HG02852 (cell line): ENCODE measurements around the gene TMEM14B.
A peak's percentile ranks its signal among the peaks of the same experiment; 100 is the strongest.
"Not testable (repeated sequence)": the region's sequence is repeated elsewhere in the genome, so short reads cannot be mapped to it uniquely, and the experiment has no call there.

ENCODE experiments used
- ATAC-seq: cut with Tn5 transposase; IDR thresholded peaks from one replicate; pipeline ENCODE4 v1.9.1; 2021; ENCODE audit warnings: mild to moderate bottlenecking, moderate library complexity; ENCODE audit not compliant: unreplicated experiment

TMEM14B gene

DNA sequence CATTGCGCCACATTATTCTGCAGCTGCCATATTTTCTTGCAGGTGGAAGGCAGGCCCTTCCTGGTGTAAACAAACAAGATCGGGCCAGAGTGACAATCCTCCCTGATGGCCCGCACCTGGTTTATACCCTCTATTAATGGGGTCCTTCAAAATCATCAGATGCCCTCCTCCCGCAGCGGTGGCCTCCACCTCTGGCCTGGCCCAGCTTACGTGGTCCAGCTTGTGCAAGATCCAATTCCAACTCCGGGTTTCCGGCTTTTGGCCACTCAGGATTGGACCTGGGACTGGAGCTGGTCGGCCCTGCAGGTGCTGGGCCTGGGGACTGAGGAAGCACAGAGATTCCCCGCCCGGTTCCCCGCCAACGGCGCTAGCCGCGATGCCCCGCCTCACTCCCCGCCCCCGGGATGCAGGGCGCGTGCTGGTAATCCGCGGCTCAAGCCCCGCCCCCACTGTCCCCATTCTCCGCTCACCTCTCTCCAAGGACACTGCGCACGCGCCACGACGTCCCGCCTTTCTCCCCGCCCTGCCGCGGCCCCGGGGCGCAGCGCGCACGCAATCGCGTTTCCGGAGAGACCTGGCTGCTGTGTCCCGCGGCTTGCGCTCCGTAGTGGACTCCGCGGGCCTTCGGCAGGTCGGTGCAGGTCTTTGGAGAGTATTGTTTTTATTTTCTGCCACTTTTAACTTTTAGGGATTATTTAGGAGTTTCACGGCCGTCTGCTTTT is at the start of gene TMEM14B:
Gene TMEM14B (plus strand): TSS at position 555 of the 722 bp plus-strand sequence. CDS start 1,441 bp downstream, outside the sequence.
- ATAC-seq, result peak; percentile 95

DNA sequence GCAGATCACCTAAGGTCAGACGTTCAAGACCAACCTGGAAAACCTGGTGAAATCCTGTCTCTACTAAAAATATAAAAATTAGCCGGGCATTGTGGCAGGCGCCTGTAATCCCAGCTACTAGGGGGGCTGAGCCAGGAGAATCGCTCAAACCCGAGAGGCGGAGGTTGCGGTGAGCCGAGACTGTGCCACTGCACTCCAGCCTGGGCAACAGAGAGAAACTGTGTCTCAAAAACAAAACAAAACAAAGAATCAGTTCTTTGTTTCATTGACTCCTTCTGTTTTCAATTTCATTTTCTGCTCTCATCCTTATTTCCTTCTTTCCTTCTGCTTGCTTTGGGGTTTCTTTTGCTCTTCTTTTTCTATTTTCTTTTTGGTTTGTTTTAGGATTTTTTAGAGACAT is 33.6 kb upstream of the TMEM14B start:
- ATAC-seq, result no peak

DNA sequence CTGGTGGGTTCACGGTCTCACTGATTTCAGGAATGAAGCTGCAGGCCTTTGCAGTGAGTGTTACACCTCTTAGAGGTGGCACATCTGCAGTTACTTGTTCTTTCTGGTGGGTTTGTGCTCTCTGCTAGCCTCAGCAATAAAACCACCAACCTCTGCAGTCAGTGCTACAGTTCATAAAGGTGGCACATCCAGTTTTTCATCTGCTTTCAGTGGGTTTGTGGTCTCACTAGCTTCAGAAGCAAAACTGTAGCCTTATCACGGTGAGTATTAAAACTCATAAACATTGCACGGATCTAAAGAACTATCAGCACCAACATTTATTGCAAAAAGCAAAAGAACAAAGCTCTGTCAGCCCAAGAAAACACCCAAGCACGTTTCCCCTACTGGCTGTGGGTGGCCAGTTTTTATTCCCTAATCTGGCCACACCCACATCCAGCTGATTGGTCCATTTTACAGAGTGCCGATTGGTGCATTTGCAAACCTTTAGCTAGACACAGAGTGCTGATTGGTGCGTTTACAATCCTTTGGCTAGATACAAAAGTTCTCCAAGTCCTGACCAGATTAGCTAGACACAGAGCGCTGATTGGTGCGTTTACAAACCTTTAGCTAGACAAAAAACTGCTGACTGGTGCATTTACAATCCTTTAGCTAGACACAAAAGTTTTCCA is 28.2 kb upstream of the TMEM14B start:
- ATAC-seq, result no peak

DNA sequence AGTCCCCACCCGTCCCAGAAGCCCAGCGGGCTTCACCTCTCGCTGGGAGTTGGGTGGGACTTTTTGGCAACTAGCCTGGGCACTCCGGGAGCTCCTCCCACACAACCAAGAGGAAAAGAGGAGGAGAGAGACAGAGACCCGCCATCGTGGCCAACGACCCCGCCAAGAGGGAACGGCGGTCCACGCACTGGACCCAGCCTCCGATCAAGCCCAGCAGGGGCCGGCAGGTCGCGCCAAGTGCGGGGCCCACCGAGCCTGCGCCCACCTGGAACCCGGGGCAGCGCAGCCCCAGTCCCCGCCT is 27.7 kb upstream of the TMEM14B start:
- ATAC-seq, result no peak

DNA sequence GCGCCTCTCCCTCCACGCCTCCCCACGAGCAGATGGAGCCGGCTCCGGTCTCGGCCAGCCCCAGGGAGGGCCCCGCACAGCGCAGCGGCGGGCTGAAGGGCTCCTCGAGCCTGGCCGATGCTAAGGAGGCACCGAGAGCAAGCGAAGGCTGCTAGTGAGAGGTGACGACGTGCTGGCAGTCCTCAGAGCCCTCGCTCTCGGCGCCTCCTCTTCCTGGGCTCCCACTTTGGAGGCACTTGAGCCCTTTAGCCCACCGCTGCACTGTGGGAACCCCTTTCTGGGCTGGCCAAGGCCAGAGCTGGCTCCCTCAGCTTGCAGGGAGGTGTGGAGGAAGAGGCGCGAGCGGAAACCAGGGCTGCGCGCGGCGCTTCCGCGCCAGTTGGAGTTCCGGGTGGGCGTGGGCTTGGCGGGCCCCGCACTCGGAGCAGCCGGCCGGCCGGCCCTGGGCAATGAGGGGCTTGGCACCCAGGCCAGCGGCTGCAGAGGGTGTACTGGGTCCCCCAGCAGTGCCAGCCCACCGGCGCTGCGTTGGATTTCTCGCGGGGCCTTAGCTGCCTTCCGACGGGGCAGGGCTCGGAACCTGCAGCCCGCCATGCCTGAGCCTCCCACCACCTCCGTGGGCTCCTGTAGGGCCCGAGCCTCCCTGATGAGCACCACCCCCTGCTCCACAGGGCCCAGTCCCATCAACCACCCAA is 27.2 kb upstream of the TMEM14B start:
- peak; percentile 34 for ATAC-seq

DNA sequence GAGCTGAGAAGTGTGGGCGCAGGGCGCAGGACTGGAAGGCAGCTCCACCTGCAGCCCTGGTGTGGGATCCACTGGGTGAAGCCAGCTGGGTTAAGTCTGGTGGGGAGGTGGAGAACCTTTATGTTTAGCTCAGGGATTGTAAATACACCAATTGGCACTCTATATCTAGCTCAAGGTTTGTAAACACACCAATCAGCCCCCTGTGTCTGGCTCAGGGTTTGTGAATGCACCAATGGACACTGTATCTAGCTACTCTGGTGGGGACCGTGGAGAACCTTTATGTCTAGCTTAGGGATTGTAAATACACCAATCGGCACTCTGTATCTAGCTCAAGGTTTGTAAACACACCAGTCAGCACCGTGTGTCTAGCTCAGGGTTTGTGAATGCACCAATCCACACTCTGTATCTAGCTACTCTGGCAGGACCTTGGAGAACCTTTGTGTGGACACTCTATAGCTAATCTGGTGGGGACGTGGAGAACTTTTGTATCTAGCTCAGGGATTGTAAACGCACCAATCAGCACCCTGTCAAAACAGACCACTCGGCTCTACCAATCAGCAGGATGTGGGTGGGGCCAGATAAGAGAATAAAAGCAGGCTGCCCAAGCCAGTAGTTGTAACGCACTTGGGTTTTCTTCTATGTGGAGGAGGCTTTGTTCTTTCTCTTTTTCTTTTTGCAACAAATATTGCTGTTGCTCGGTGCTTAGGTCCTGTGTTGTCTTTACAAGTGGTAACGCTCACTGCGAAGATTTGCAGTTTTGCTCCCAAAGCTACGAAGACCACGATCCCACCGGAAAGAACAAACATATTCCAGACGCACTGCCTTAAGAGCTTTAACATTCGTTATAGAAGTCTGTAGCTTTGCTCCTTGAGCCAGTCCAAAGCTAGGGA is 26.4 kb upstream of the TMEM14B start:
- ATAC-seq, result not testable (repeated sequence)

DNA sequence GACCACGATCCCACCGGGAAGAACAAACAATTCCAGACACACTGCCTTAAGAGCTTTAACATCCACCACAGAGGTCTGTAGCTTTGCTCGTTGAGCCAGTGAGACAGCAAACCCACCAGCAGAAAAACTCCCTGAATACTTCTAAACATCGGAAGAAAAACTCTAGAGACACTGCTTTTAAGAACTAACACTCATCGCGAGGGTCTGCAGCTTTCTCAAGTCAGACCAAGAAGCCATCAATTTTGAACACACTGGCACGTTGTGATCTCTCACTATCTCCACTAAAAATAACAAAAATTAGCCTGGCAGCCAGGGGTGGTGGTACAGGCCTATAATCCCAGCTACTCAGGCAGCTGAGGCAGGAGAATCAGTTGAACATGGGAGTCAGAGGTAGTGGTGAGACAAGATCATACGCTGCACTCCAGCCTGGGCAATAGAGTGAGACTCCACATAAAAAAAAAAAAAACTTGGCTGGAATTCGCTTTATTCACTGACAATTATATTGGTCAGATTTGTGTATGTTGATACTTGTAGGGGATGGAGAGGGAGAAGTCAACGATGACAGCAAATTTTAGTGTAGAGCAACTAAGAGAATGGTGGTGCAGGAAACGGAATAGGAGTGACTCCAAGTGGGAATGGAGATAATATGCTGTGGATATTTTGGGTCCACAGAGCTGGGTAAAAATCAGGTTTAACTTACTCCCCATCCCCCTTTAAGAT is 25.6 kb upstream of the TMEM14B start:
- ATAC-seq, result no peak

DNA sequence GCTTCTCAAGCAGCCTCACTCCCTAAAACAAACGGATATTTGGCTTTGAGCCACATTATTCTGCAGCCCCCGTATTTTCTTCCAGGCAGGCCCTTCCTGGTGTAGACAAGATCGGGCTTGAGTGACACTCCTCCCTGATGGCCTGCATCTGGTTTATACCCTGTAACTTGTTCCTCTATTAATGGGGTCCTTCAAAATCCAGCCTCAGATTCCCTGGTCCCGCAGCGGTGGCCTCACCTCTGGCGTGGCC is 25.1 kb upstream of the TMEM14B start:
- ATAC-seq, result no peak

DNA sequence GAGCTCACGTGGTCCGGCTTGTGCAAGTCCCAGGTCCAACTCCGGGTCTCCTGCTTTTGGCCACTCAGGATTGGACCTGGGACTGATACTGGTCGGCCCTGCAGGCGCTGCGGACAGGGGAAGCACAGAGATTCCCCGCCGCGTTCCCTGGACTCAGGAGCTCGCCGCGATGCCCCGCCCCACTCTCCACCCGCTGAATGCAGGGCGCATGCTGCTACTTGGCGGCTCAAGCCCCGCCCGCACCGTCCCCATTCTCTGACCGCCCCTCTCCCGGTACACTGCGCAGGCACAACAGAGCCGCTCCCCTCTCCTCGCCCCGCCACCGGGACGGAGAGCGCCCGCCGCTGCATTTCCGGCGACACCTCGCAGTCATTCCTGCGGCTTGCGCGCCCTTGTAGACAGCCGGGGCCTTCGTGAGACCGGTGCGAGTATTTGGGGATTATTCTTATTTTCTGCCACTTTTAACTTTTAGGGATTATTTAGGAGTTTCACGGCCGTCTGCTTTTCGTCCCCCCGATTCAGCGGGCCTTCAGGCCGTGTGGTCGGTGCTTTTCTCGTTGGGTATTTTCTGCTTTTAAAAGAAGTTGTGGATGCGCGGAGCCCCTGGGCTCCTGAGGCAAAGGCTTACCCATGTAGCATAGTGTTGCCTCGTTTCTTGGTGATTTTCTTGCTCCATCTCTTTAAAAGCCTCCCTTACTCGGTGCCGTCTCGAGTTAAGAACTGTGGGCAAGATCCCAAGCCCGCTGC is 24.6 kb upstream of the TMEM14B start, which contains the start of gene TMEM14C:
Gene TMEM14C (plus strand): TSS at position 251 of the 747 bp plus-strand sequence. CDS start 1,544 bp downstream, outside the sequence.
- ATAC-seq, result peak; percentile 95

DNA sequence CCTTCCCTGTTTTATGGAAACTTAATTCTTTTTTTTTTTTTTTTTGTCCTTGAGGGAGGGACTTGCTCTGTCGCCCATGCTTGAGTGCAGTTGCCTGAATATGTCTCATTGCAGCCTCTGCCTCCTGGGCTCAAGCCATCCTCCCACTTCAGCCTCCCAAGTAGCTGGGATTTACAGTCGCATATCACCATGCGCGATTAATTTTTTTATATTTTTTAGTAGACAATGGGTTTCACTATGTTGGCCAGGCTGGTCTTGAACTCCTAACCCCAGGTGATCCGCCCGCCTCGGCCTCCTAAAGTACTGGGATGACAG is 24.1 kb upstream of the TMEM14B start:
- no peak for ATAC-seq

DNA sequence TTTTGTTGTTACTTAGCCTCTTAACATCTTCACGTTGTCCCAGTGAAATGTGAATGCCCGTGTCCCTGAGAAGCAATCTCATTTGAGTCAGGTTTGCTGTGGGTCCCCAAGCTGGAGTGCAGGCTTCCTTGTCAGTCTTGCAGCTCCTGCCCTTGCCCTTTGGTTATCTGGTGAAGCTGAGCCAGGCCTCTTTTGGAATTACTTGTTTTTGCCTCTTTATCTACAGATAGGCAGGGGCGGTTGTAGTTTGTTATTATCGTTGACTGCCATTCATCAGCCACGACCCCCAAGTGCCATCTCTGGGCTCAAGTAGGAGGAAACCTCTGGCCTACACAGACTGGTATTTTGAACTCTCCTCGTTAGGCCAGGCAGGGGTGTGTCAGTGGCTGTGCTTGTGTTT is 22.6 kb upstream of the TMEM14B start:
- no peak for ATAC-seq

DNA sequence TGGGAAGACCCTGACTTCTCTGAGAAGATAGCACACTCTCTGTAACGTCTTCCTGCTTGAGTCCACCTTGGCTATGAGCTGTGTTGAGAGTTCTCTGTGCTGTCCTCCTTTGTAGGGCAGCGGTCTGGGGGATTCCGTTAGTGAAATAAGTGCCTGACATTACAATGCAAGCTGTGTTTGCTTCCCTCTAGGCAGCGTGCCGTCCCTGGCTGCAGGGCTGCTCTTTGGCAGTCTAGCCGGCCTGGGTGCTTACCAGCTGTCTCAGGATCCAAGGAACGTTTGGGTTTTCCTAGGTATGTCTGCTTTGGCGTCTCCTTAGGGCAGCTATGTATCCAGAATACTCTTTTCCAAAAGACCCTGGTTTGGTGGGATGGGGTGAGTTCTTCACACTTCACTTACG is 21.9 kb upstream of the TMEM14B start:
- ATAC-seq, result no peak

DNA sequence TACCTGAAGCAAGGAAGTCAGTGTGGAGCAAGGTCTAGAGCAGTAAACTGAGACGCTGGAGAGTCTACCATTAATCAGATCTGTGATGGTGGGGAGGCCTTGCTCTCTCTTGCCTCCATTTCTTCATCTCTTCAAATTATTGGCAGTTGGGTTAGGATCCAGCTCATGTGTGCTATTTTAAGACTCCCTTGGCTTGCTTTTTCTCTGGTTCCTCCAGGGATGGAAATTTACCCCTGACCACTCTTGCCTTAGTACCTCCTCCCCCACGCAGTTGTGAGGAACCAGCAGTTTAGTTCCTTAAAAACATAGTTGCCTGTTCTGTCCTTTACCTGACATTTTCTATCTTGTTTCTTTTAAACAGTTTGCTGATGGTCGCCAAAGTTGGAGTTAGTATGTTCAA is 17.4 kb upstream of the TMEM14B start:
- ATAC-seq, result no peak

DNA sequence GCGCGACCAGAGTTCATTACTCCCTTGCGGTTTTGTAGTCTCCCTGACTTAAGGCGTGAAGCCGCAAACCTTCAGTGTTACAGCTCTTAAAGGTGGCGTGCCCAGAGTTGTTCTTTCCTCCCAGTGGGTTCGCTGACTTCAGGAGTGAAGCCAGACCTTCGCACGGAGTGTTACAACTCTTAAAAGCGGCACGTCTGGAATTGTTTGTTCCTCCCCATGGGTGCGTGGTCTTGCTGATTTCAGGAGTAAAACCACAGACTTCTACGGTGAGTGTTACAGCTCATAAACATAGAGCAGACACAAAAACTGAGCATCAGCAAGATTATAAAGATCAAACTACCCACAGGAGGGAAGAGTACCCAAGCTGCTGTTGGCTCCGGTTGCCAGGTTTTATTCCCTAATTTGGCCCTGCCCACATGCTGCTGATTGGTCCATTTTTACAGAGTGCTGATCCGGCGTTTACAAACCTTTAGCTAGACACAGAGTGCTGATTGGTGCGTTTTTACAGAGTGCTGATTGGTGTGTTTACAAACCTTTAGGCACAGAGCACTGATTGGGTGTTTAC is 14.4 kb upstream of the TMEM14B start:
- no peak for ATAC-seq

DNA sequence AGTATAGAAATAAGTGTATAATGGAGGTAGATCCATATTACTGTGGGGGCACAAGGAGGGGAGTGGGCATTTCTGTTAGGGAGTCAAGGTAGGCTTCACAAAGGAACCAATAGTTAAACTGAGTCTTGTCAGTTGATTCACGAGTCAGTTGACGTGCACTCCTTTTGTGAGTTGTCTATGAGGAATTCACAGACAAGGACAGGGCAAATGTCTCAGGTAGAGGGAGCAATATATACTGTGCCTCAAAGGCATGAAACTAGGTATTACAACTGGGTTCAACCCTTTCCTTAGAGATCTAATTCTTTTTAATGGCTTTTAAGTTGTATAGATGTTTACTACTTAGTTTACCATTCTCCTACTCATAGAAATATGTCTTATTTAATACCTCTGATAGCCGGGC is 13.7 kb upstream of the TMEM14B start:
- ATAC-seq, result no peak

DNA sequence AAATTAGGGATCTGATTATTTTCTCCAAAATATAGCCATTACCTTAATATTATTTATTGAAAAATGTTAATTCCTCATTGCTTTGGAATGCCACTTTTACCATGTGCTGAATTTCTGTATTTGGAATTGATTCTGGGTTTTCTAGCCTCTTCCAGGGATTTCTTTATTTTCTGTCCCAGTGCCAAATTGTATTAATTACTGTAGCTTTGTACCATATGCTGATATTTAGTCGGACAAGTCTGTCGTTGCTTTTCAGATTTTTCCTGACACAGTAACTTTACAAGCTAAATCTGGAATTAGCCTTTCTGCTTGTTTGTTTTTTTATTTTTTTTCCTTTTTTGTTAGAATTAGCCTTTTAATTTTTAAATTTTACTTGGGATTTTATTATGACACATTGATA is 10.9 kb upstream of the TMEM14B start:
- no peak for ATAC-seq

DNA sequence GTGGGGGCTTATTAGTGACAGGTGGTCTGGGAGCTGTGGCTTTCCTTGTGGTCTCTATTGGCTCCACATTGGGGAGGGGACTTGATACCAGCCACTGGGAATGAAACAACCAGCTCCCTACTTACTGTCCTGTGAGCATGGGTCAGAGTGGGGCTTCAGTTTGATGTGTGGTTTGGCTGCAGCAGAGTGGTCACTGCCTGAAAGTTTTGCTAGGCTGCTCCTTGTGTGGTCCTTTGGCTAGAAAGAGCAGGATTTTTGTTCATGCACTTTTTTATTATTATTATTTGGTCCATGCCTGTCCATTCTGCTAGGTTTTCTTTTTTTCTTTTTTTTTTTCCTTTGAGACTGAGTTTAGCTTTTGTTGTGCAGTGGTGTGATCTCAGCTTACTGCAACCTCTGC is 7.5 kb upstream of the TMEM14B start:
- no peak for ATAC-seq

DNA sequence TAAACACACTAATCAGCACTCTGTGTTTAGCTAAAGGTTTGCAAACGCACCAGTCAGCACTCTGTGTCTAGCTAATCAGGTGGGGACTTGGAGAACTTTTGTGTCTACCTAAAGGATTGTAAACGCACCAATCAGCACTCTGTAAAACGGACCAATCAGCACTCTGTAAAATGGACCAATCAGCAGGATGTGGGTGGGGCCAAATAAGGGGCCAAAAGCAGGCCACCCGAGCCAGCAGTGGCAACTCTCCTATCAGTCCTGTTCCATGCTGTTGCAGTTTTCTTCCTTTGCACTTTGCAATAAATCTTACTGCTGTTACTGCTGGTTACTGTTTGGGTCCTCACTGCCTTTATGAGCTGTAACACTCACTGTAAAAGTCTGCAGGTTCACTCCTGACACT is 6.0 kb upstream of the TMEM14B start:
- not testable (repeated sequence) for ATAC-seq

DNA sequence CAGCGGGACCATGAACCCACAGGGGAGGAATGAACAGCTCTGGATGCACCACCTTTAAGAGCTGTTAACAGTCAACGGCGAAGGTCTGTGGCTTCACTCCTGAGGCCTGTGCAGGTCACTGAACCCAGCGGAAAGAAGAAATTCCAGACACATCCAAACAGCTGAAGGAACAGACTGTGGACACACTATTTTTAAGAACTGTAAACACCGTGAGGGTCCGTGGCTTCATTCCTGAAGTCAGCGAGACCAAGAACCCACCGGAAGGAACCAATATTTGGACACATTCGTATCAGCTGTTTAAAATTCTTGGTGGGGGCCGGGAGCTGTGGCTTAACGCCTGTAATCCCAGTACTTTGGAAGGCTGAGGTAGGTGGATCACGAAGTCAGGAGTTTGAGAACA is 5.4 kb upstream of the TMEM14B start:
- ATAC-seq, result no peak

DNA sequence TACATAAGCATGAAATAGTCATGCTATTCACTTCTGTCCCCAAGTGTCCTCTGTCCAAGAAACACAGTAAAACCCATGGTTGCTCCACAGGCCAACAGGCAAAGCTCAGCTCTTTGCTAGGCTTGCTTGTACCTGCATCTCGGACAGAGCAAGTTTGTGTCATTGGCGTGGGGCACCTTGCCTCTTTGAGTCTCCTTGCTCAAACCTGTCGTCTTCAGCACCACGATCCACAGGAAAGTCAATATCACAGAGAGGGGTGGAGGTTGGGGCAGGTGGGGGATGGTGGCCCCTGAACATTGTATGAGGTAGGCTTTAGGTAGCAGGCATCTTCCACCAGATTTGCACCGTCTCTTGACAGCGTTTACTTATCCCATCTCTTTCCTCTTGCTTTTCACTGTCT is 4.1 kb upstream of the TMEM14B start:
- no peak for ATAC-seq
